Upper lobe of right lung (tissue), 1 donor: ENCODE data around the gene SH3GL3. TPM values are rescaled to one million over a fixed set of nuclear protein-coding genes. Genes with fewer than 3 reads are reported as not detected.

Experiments used
- ATAC-seq: fragments of 200-7000 bp; cut with Tn5 transposase; one replicate; pipeline ENCODE4 v1.9.1; 2020; ENCODE audit warnings: mild to moderate bottlenecking, moderate library complexity
- DNase-seq: peaks from one replicate; pipeline ENCODE4 v3.0.0-alpha.2; 2020
- H3K27ac ChIP-seq: fragments of 200-600 bp; one replicate; pipeline ENCODE4 v1.8.0; 2022
- H3K27me3 ChIP-seq: fragments of 200-600 bp; one replicate; pipeline ENCODE4 v1.8.0; 2022; ENCODE audit warnings: mild to moderate bottlenecking
- H3K36me3 ChIP-seq: fragments of 200-600 bp; one replicate; pipeline ENCODE4 v1.8.0; 2022
- H3K4me1 ChIP-seq: fragments of 200-600 bp; one replicate; pipeline ENCODE4 v1.8.0; 2022
- H3K4me3 ChIP-seq: fragments of 200-600 bp; one replicate; pipeline ENCODE4 v1.8.0; 2022; ENCODE audit warnings: mild to moderate bottlenecking
- H3K9me3 ChIP-seq: fragments of 200-600 bp; one replicate; pipeline ENCODE4 v1.8.0; 2022
- CTCF ChIP-seq: fragments of 200-600 bp; IDR thresholded peaks from one replicate; pipeline ENCODE4 v1.8.0; 2022; ENCODE audit warnings: antibody characterized with exemption
- intact Hi-C: fragments of 100-400 bp; cut with DNase I; formaldehyde crosslinking; loops from one replicate; pipeline ENCODE4 v1.11.0; 2022
- total RNA-seq: library from RNA; stranded (reverse); fragmentation: NEBNext Ultra II Directional; extraction: Animal tissue kit (Norgen Biotek cat#: 25700); gene quantifications from one replicate; pipeline ENCODE4 v1.2.1, GENCODE V29; 2021
- donor health status: DM: no; HTN: yes; CAD: no; lungs with severe emphysema.

The SH3GL3 gene
- total RNA-seq, 1 donor from 2014 or later, result 3.4 TPM

- H3K4me1 ChIP-seq, result no peaks in the 10 kb centered on the region
- H3K27me3 ChIP-seq, result no peaks in the 10 kb centered on the region
- peaks cover 5% of the 10 kb centered on the region for H3K9me3 ChIP-seq
- no peak overlapping the region for H3K4me3 ChIP-seq
- TF ChIP-seq CTCF, result no peak
- ATAC-seq, result no peak
- no peaks in the 10 kb centered on the region for H3K36me3 ChIP-seq
- no peak for DNase-seq
- intact Hi-C loops, result no loop called here
- H3K27ac ChIP-seq, result no peak overlapping the region
These were observed 86.3 kb downstream of the SH3GL3 start for GRCh38 chr15:83533410-83533962.

GRCh38 chr15:83537606-83538005 lies 90.5 kb downstream of the SH3GL3 start:
- H3K4me1 ChIP-seq, result no peaks in the 10 kb centered on the region
- no peak overlapping the region for H3K4me3 ChIP-seq
- no peak for ATAC-seq

GRCh38 chr15:83538682-83539081 lies 91.5 kb downstream of the SH3GL3 start:
- Histone ChIP-seq H3K9me3 (no peaks in the 10 kb centered on the region), H3K4me1 (no peaks in the 10 kb centered on the region), H3K27ac (no peak overlapping the region), H3K4me3 (no peak overlapping the region), H3K36me3 (no peaks in the 10 kb centered on the region), H3K27me3 (no peaks in the 10 kb centered on the region)
- TF ChIP-seq CTCF, result no peak
- ATAC-seq (no peak), DNase-seq (no peak)
- intact Hi-C loops, result no loop called here

More at GRCh38 chr15:83537606-83538005, 90.5 kb downstream of the SH3GL3 start:
- Histone ChIP-seq H3K36me3 (no peaks in the 10 kb centered on the region), H3K9me3 (no peaks in the 10 kb centered on the region), H3K27me3 (no peaks in the 10 kb centered on the region), H3K27ac (no peak overlapping the region)
- DNase-seq, result no peak
- no peak for TF ChIP-seq CTCF
- intact Hi-C loops, result no loop called here

GRCh38 chr15:83545804-83546511 lies 98.8 kb downstream of the SH3GL3 start:
- ATAC-seq, result peak; percentile 79
- H3K4me3 ChIP-seq, result no peak overlapping the region
- no peak for DNase-seq
- no peaks in the 10 kb centered on the region for H3K4me1 ChIP-seq
- no peaks in the 10 kb centered on the region for H3K36me3 ChIP-seq
- no peaks in the 10 kb centered on the region for H3K27me3 ChIP-seq
- intact Hi-C loops, result no loop called here
- no peak for TF ChIP-seq CTCF
- H3K27ac ChIP-seq, result no peak overlapping the region
- H3K9me3 ChIP-seq, result no peaks in the 10 kb centered on the region

- Histone ChIP-seq H3K27ac (no peak overlapping the region), H3K27me3 (peaks cover under 1% of the 10 kb centered on the region), H3K4me1 (no peaks in the 10 kb centered on the region), H3K36me3 (no peaks in the 10 kb centered on the region), H3K4me3 (no peak overlapping the region), H3K9me3 (no peaks in the 10 kb centered on the region)
- TF ChIP-seq CTCF, result no peak
- intact Hi-C loops, result no loop called here
- DNase-seq, result no peak
- peak; percentile 22 for ATAC-seq
These were observed 99.4 kb downstream of the SH3GL3 start for GRCh38 chr15:83546512-83546888.
